ENCODE data around the gene SYVN1.

GRCh38 chr11:65119670-65119995 is 14.7 kb downstream of the SYVN1 start:
- TF ChIP-seq, protein P1, sequence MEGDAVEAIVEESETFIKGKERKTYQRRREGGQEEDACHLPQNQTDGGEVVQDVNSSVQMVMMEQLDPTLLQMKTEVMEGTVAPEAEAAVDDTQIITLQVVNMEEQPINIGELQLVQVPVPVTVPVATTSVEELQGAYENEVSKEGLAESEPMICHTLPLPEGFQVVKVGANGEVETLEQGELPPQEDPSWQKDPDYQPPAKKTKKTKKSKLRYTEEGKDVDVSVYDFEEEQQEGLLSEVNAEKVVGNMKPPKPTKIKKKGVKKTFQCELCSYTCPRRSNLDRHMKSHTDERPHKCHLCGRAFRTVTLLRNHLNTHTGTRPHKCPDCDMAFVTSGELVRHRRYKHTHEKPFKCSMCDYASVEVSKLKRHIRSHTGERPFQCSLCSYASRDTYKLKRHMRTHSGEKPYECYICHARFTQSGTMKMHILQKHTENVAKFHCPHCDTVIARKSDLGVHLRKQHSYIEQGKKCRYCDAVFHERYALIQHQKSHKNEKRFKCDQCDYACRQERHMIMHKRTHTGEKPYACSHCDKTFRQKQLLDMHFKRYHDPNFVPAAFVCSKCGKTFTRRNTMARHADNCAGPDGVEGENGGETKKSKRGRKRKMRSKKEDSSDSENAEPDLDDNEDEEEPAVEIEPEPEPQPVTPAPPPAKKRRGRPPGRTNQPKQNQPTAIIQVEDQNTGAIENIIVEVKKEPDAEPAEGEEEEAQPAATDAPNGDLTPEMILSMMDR (IDR thresholded peaks at IDR 0.05 in 8 of 11, conservative IDR thresholded peaks at IDR 0.05 in 3 of 11) = no peak
- TF ChIP-seq POLR2A (IDR thresholded peaks at IDR 0.05) (no peak), POLR2AphosphoS5 (IDR thresholded peaks at IDR 0.05) (no peak)
